Measurements from ENCODE around the gene TLNRD1. TPM values are rescaled to one million over a fixed set of nuclear protein-coding genes. Genes with fewer than 3 reads are reported as not detected.

TLNRD1 gene
- total RNA-seq, 5 donors from 2014 or later (not counting 1 experiment from before 2014, with no cell fraction given): 10.9 to 36.2 (median 29.8) TPM

- 100% methylated on average over 2 of the region's 5 CpGs for whole genome bisulfite sequencing (ENCODE audit: insufficient coverage)
- Histone ChIP-seq H3K36me3 (ENCODE audit: control insufficient read depth in 2 of 2, extremely low read depth in 1 of 2, insufficient read depth in 1 of 2, low read length in 1 of 2) (peaks cover 0 to 40% of the 10 kb centered on the region in 2 donors), H3K4me1 (ENCODE audit: control insufficient read depth in 1 of 2, extremely low read depth in 1 of 2, insufficient read depth in 2 of 2, low read length in 2 of 2) (peaks cover under 1 to 17% of the 10 kb centered on the region in 2 experiments), H3K4me3 (ENCODE audit: control insufficient read depth in 1 of 2, extremely low read depth in 1 of 2, low read length in 1 of 2) (no peak overlapping the region), H3K27ac (ENCODE audit: low read length) (no peak overlapping the region), H3K9me3 (no peaks in the 10 kb centered on the region), H3K27me3 (replicated peaks in 1 of 2; ENCODE audit: control insufficient read depth in 2 of 2, extremely low read depth in 1 of 2, insufficient read depth in 2 of 2, low read length in 1 of 2) (no peaks in the 10 kb centered on the region)
- H3K4me1 Mint-ChIP-seq: peaks cover 58 to 65% (median 58%) of the 10 kb centered on the region in 3 donors
- no peak for DNase-seq
- no peaks in the 10 kb centered on the region for H3K9me3 Mint-ChIP-seq
- CTCF ChIA-PET: no interaction called here
- no peak overlapping the region for H3K4me3 Mint-ChIP-seq
- H3K27ac Mint-ChIP-seq: no peak overlapping the region
- peaks cover 35% of the 10 kb centered on the region for H3K36me3 Mint-ChIP-seq
- POLR2A ChIA-PET: interaction anchor here in 1 of 2 donors (0.7 kb wide), 1 partner anchor 33 kb away, joined by 7 read pairs; no protein-coding TSS in a partner anchor
- no peaks in the 10 kb centered on the region for H3K27me3 Mint-ChIP-seq
- ATAC-seq (replicated peaks in 1 of 4): no peak
These were observed 17.9 kb upstream of the TLNRD1 start for GRCh38 chr15:80982839-80983238.

- Histone ChIP-seq H3K4me3 (ENCODE audit: control insufficient read depth in 1 of 2, extremely low read depth in 1 of 2, low read length in 1 of 2) (no peak overlapping the region), H3K36me3 (ENCODE audit: control insufficient read depth in 2 of 2, extremely low read depth in 1 of 2, insufficient read depth in 1 of 2, low read length in 1 of 2) (peaks cover 0 to 22% of the 10 kb centered on the region in 2 donors), H3K9me3 (no peaks in the 10 kb centered on the region), H3K4me1 (ENCODE audit: control insufficient read depth in 1 of 2, extremely low read depth in 1 of 2, insufficient read depth in 2 of 2, low read length in 2 of 2) (peaks cover 14 to 33% of the 10 kb centered on the region in 2 experiments), H3K27ac (ENCODE audit: low read length) (no peak overlapping the region), H3K27me3 (replicated peaks in 1 of 2; ENCODE audit: control insufficient read depth in 2 of 2, extremely low read depth in 1 of 2, insufficient read depth in 2 of 2, low read length in 1 of 2) (no peaks in the 10 kb centered on the region)
- 69% methylated on average over 6 of the region's 9 CpGs for WGBS (ENCODE audit: insufficient coverage)
- POLR2A ChIA-PET: interaction anchor here in 1 of 2 donors (0.5 to 0.6 kb wide), 3 partner anchors 19 to 1827 kb away, joined by 3 to 7 read pairs (median 4); partner anchors contain the start of gene STARD5
- peaks cover 29% of the 10 kb centered on the region for H3K36me3 Mint-ChIP-seq
- no peaks in the 10 kb centered on the region for H3K27me3 Mint-ChIP-seq
- CTCF ChIA-PET: interaction anchor here (0.6 to 1.1 kb wide), 3 partner anchors 13 to 94 kb away, joined by 3 to 6 read pairs (median 5); no protein-coding TSS in a partner anchor
- H3K4me3 Mint-ChIP-seq: peak overlapping the region in 2 of 3 donors; percentile 2 to 55
- peak overlapping the region in 1 of 2 donors; percentile 1 for H3K27ac Mint-ChIP-seq
- H3K4me1 Mint-ChIP-seq: peaks cover 67 to 71% (median 68%) of the 10 kb centered on the region in 3 donors
- ATAC-seq (replicated peaks in 1 of 4) (no peak), DNase-seq (peak in 1 of 35 experiments; percentile 22)
- no peaks in the 10 kb centered on the region for H3K9me3 Mint-ChIP-seq
These were observed 15.9 kb upstream of the TLNRD1 start for GRCh38 chr15:80984856-80985255.

GRCh38 chr15:80985981-80986380, 14.7 kb upstream of the TLNRD1 start:
- H3K27me3 ChIP-seq (replicated peaks in 1 of 2; ENCODE audit: control insufficient read depth in 2 of 2, extremely low read depth in 1 of 2, insufficient read depth in 2 of 2, low read length in 1 of 2): no peaks in the 10 kb centered on the region
- H3K4me3 Mint-ChIP-seq: peak overlapping the region in 1 of 3 donors; percentile 55
- H3K36me3 Mint-ChIP-seq: peaks cover 25% of the 10 kb centered on the region
- no peaks in the 10 kb centered on the region for H3K27me3 Mint-ChIP-seq
- ChIA-PET POLR2A (no interaction called here), CTCF (interaction anchor here in 1 of 2 donors (0.7 to 1.1 kb wide), 3 partner anchors 16 to 22 kb away, joined by 3 to 5 read pairs (median 3); no protein-coding TSS in a partner anchor)
- no peaks in the 10 kb centered on the region for H3K9me3 ChIP-seq
- no peak overlapping the region for H3K4me3 ChIP-seq (ENCODE audit: control insufficient read depth in 1 of 2, extremely low read depth in 1 of 2, low read length in 1 of 2)
- no peak overlapping the region for H3K27ac ChIP-seq (ENCODE audit: low read length)
- H3K27ac Mint-ChIP-seq: peak overlapping the region in 1 of 2 donors; percentile 2
- H3K4me1 ChIP-seq (ENCODE audit: control insufficient read depth in 1 of 2, extremely low read depth in 1 of 2, insufficient read depth in 2 of 2, low read length in 2 of 2): peaks cover 23 to 37% of the 10 kb centered on the region in 2 experiments
- H3K9me3 Mint-ChIP-seq: no peaks in the 10 kb centered on the region
- ATAC-seq (replicated peaks in 1 of 4): no peak
- H3K36me3 ChIP-seq (ENCODE audit: control insufficient read depth in 2 of 2, extremely low read depth in 1 of 2, insufficient read depth in 1 of 2, low read length in 1 of 2): peaks cover 0 to 13% of the 10 kb centered on the region in 2 donors
- DNase-seq: no peak
- peaks cover 73 to 79% (median 77%) of the 10 kb centered on the region in 3 donors for H3K4me1 Mint-ChIP-seq
- WGBS (ENCODE audit: insufficient coverage): no CpG with 5 or more reads among the region's 5 CpGs

- H3K36me3 ChIP-seq (ENCODE audit: control insufficient read depth in 2 of 2, extremely low read depth in 1 of 2, insufficient read depth in 1 of 2, low read length in 1 of 2): peaks cover 0 to 13% of the 10 kb centered on the region in 2 donors
- Mint-ChIP-seq H3K4me3 (peak overlapping the region in 1 of 3 donors; percentile 99), H3K36me3 (peaks cover 25% of the 10 kb centered on the region), H3K4me1 (peaks cover 78 to 84% (median 82%) of the 10 kb centered on the region in 3 donors), H3K27me3 (no peaks in the 10 kb centered on the region), H3K9me3 (no peaks in the 10 kb centered on the region), H3K27ac (no peak overlapping the region)
- ATAC-seq (replicated peaks in 1 of 4) (no peak), DNase-seq (no peak)
- no peak overlapping the region for H3K27ac ChIP-seq (ENCODE audit: low read length)
- POLR2A ChIA-PET: no interaction called here
- CTCF ChIA-PET: interaction anchor here in 1 of 2 donors (0.7 to 1.0 kb wide), 2 partner anchors 18 to 22 kb away, joined by 3 read pairs; no protein-coding TSS in a partner anchor
- no peaks in the 10 kb centered on the region for H3K9me3 ChIP-seq
- 100% methylated on average over 1 of the region's 1 CpG for WGBS (ENCODE audit: insufficient coverage)
- peaks cover 28 to 40% of the 10 kb centered on the region in 2 experiments for H3K4me1 ChIP-seq (ENCODE audit: control insufficient read depth in 1 of 2, extremely low read depth in 1 of 2, insufficient read depth in 2 of 2, low read length in 2 of 2)
- no peak overlapping the region for H3K4me3 ChIP-seq (ENCODE audit: control insufficient read depth in 1 of 2, extremely low read depth in 1 of 2, low read length in 1 of 2)
- no peaks in the 10 kb centered on the region for H3K27me3 ChIP-seq (replicated peaks in 1 of 2; ENCODE audit: control insufficient read depth in 2 of 2, extremely low read depth in 1 of 2, insufficient read depth in 2 of 2, low read length in 1 of 2)
These were observed 14.2 kb upstream of the TLNRD1 start for GRCh38 chr15:80986487-80986886.

GRCh38 chr15:80988148-80988796, 12.5 kb upstream of the TLNRD1 start:
- Mint-ChIP-seq H3K27ac (peak overlapping the region; percentile 98), H3K4me1 (peaks cover 74 to 80% (median 80%) of the 10 kb centered on the region in 3 donors), H3K9me3 (no peaks in the 10 kb centered on the region), H3K4me3 (peak overlapping the region; percentile 92 to 99 (median 98)), H3K36me3 (peaks cover 15% of the 10 kb centered on the region), H3K27me3 (no peaks in the 10 kb centered on the region)
- DNase-seq (no peak), ATAC-seq (replicated peaks in 1 of 4) (no peak)
- H3K4me3 ChIP-seq (ENCODE audit: control insufficient read depth in 1 of 2, extremely low read depth in 1 of 2, low read length in 1 of 2): peak overlapping the region; percentile 94 to 97
- peaks cover 0 to 3% of the 10 kb centered on the region in 2 donors for H3K36me3 ChIP-seq (ENCODE audit: control insufficient read depth in 2 of 2, extremely low read depth in 1 of 2, insufficient read depth in 1 of 2, low read length in 1 of 2)
- no peak overlapping the region for H3K27ac ChIP-seq (ENCODE audit: low read length)
- no peaks in the 10 kb centered on the region for H3K27me3 ChIP-seq (replicated peaks in 1 of 2; ENCODE audit: control insufficient read depth in 2 of 2, extremely low read depth in 1 of 2, insufficient read depth in 2 of 2, low read length in 1 of 2)
- ChIA-PET CTCF (no interaction called here), POLR2A (interaction anchor here (0.7 to 0.8 kb wide), 2 partner anchors 9 to 18 kb away, joined by 3 to 5 read pairs; no protein-coding TSS in a partner anchor)
- no CpG with 5 or more reads among the region's 8 CpGs for WGBS (ENCODE audit: insufficient coverage)
- no peaks in the 10 kb centered on the region for H3K9me3 ChIP-seq
- H3K4me1 ChIP-seq (ENCODE audit: control insufficient read depth in 1 of 2, extremely low read depth in 1 of 2, insufficient read depth in 2 of 2, low read length in 2 of 2): peaks cover 30 to 36% of the 10 kb centered on the region in 2 experiments

GRCh38 chr15:80989081-80989517, 11.6 kb upstream of the TLNRD1 start:
- Mint-ChIP-seq H3K27ac (peak overlapping the region; percentile 98), H3K4me1 (peaks cover 68 to 74% (median 74%) of the 10 kb centered on the region in 3 donors), H3K36me3 (peaks cover 12% of the 10 kb centered on the region), H3K27me3 (no peaks in the 10 kb centered on the region), H3K4me3 (peak overlapping the region; percentile 92 to 99 (median 98)), H3K9me3 (no peaks in the 10 kb centered on the region)
- no peak for DNase-seq
- Histone ChIP-seq H3K4me1 (ENCODE audit: control insufficient read depth in 1 of 2, extremely low read depth in 1 of 2, insufficient read depth in 2 of 2, low read length in 2 of 2) (peaks cover 30 to 36% of the 10 kb centered on the region in 2 experiments), H3K9me3 (no peaks in the 10 kb centered on the region), H3K36me3 (ENCODE audit: control insufficient read depth in 2 of 2, extremely low read depth in 1 of 2, insufficient read depth in 1 of 2, low read length in 1 of 2) (peaks cover 0 to 3% of the 10 kb centered on the region in 2 donors), H3K27me3 (replicated peaks in 1 of 2; ENCODE audit: control insufficient read depth in 2 of 2, extremely low read depth in 1 of 2, insufficient read depth in 2 of 2, low read length in 1 of 2) (no peaks in the 10 kb centered on the region), H3K27ac (ENCODE audit: low read length) (peak overlapping the region; percentile 84), H3K4me3 (ENCODE audit: control insufficient read depth in 1 of 2, extremely low read depth in 1 of 2, low read length in 1 of 2) (peak overlapping the region; percentile 94 to 97)
- ChIA-PET POLR2A (interaction anchor here in 1 of 2 donors (0.8 kb wide), 1 partner anchor 18 kb away, joined by 5 read pairs; no protein-coding TSS in a partner anchor), CTCF (no interaction called here)
- no peak for ATAC-seq (replicated peaks in 1 of 4)
- 0% methylated on average over 6 of the region's 7 CpGs for whole genome bisulfite sequencing (ENCODE audit: insufficient coverage)

Data from T-cell (primary cell).